ENCODE measurements around the gene DNAJB8.

The DNAJB8 gene

GRCh38 chr3:128466840-128467541 lies at the start of gene DNAJB8:
DNAJB8 (minus strand) TSS chr3:128466890; CDS start chr3:128463245, 3,645 bp downstream.
- DNase-seq, result no peak

DNA sequence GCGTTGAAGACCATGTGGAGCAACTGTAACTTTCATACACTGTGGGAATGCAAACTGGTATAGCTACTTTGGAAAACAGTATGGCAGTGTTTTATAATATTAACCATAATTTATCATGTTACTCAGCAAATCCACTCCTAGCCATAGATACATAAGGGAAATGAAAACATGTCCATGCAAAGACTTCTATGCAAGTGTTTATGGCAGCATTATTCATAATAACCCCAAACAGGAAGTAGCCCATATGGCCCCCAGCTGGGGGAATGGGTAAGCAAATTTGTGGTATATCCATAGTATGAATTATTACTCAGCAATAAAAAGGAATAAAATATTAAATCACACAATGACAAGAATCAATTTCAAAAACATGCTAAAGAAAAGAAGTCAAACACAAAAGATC lies 49.3 kb upstream of the DNAJB8 start:
- DNase-seq, result no peak

GRCh38 chr3:128508852-128509251 lies 42.2 kb upstream of the DNAJB8 start:
- no peak for DNase-seq

GRCh38 chr3:128506754-128507153 lies 40.1 kb upstream of the DNAJB8 start:
- DNase-seq, result no peak

DNA sequence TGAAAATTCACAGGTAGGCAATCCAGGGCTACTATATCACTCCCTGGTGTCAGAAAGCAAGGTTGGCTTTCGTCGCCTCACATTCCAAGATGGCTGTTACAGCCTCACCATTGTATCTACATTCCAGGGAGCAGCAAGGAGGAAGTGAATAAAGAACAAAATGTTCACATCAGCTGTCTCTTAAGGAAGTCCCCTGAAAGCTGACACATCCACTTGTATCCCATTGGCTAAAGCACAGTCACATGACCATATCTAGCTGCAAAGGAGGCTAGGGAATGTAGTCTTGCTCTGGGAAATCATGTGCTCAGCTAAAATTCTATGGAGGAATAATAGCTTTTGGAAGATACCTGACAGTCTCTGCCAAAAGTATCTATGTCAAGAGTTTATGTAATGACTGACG lies 39.1 kb upstream of the DNAJB8 start:
- DNase-seq, result no peak

GRCh38 chr3:128504963-128505730 lies 38.5 kb upstream of the DNAJB8 start:
- no peak for DNase-seq

DNA sequence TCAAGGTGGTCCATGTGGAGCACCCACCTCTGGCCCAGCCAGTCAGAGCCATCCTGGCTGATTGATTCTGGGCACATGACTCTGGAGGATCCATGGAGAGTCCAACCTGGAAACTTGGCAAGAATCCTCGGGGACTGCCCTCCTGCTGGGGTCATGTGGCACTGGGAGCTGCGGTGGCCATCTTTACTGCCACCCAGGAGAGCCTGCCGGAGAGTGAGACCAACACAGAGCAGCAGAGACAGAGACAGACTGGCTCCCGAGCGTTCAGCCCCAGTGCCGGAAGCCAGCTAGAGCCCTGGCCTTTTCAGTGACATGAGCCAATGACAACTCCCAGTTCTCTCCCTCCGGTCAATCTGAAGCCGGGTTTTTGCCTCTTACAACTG lies 37.8 kb upstream of the DNAJB8 start:
- DNase-seq, result no peak

DNA sequence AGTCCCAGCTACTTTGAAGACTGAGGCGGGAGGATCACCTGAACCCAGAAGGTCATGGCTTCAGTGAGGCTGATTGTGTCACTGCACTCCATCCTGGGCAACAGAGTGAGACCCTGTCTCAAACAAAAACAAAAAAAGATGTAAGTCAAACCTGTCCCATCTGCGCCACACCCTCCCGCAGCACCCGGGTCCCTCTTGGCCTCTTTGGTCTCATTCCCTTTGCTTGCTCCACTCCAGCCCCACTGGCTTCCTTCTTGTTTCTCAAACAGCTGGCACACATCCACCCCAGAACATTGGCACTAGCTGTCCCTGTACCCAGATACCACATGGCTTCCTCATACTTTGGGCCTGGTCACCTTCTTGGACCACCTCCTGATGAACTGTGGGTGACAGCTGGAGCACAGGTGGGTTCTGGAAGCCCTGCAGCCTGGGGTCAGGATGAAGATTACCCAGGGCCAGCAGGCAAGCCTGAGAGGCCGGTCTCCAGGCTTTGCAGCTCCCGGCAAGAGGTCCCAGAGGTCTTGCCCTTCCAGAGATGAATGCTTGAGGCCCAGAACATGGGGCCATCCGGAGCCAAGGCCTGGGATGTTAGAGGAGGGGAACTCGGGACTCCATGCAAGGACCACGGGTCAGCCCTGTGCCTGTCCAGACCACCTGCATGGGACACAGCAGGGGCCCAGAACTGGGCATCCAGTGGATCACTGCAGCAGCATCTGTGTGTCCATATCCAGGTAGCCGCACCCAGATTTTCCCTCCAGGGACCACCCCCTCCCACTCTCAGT lies 37.3 kb upstream of the DNAJB8 start:
- no peak for DNase-seq

- no peak for DNase-seq
Measured at GRCh38 chr3:128503164-128503651, 36.5 kb upstream of the DNAJB8 start.

DNA sequence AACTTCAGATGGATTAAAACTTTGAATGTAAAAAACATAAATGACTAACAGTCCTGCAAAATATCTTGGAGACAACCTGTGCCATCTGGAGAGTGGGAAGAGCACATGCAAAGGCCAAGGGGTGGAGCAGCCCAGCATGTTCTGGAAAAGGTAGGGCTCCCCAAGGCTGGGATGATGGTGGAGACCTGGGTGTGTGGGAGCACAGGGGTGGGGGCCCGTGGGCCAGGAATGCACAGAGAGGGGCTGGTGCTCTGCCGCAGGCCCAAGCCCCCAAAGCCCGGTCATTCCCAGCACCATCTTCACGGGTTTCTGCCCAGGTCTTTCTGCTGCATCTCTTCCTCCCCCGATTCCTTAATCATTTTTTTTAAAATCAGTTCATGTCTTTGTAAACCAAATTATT lies 36.0 kb upstream of the DNAJB8 start:
- DNase-seq, result no peak

DNA sequence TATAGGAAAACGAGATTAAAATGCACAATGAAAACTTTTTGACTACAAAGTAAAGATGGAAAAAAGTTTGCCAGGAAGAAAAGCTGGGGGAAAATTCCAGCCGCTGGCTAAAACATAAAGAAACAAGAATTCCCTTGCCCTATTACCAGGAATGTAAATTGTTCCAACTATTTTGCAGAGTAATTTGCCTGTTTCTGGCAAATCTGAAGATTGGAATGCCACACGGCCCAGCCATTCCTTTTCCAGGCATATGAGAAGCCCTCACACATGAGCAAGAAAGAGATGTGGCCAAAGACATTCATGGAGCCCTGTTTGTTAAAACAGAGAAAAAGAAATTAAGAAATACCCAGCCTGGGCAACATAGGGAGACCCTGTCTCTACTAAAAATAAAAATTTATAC lies 34.7 kb upstream of the DNAJB8 start:
- no peak for DNase-seq

DNA sequence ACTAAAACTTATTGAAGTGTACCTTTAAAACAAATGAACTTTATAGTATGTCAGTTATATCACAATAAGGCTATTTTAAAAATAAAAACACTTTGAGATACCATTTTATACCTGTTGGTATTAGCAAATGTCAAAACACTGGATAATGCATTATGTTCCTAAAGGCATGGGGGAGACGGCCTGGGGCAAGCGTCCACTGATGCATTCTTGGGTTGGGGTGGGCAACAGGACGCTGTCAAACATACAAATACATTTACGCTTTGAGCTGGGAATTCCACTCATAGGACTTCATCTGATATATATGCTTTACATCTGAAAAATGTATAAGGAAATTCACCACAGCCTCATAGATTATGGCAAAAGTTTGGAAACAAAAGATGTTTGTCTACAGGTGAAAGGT lies 33.9 kb upstream of the DNAJB8 start:
- no peak for DNase-seq

GRCh38 chr3:128499724-128500275 lies 33.1 kb upstream of the DNAJB8 start:
- DNase-seq, result no peak

DNA sequence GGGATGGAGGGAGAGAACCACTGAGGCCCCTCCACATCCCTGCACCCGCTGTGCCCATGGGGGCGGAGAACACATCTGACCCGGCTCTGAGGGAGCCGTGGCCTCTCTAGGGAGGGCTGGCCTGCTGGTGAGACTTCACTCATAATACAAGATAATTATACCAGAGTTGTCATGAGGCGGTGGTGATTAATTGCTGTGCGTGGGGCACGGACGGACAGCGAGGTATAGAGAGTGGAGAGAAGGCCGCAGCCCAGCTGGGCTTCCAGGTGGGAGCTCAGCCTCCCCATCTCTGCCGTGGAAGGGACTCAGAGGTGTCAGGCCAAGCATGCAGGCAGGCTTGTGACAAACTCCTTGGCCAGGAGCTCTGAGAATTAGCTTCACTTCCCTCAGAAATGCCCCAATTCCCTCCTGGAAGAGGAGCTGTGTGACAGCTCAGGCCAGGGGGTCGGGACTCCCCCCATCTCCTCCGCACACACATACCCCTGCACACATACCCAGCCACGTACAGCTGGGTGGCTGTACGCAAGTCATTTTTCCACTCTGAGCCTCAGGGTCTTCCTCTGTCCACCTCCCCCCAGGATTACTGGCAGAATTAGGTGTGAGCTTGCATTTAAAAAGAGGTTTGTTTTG lies 32.3 kb upstream of the DNAJB8 start:
- DNase-seq, result no peak

DNA sequence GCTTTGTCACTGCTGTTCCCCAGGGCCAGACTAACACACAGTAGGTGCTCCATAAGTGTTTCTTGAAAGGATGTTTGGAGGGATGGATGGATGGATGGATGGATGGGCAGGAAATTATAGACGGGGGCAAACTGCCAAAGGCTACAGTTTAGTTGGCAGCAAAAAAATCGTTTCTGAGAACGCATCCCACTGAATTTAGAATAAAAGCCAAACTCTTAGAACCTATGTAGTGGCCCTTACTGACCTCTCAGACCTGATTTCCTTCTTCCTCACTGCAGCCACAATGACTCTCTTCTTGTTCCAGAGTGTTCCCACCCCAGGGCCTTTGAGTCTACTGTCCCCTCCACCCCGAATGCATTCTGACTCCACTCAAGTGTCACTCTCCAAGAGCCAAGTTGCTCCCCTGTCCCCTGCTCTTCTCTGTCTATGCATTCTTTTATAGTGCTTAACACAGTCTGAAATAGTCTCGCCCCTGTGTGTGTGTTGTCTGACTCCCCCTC lies 31.5 kb upstream of the DNAJB8 start:
- DNase-seq, result no peak

DNA sequence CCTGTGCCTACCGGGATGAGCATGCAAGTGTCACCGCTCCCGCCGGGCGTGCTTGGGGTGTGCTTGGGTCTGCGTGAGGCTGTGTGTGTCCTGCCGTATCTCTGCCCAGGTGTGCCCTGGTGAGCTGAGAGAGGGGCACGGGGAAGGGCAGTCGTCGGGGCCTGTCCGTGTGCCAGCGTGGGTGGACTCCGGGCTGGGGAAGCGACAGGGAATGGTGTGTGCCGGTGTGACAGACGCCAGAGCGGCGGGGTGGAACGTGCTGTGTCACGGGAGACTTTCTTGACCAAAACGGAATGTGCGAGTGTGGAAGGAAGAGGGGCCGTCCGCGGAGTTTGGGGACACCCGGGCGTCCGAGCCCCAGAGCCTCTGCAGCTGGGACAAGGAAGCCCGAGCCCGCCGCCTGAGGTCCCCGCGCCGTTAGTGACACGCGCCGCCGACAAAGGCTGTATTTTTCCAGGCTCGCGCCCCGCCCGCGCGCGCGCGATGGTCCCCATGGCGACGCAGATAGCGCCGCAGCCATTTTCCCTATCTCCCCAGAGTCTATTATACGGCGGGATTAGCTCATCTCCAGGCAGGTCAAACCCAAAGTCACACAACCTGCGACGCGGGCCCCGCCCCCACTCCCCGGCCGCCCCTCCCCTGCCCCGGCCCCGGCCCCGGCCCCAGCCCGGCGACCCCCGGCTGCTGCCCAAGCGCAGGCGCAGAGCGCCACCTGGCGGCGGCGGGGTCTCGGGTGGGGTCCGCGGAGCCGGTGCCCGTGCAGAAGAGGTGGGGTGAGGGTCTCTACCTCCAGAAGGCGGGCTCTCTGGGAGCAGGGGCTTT lies 30.8 kb upstream of the DNAJB8 start:
- peak; percentile 73 for DNase-seq

GRCh38 chr3:128496602-128497304 lies 30.1 kb upstream of the DNAJB8 start:
- no peak for DNase-seq

GRCh38 chr3:128496019-128496601 lies 29.4 kb upstream of the DNAJB8 start:
- no peak for DNase-seq

- DNase-seq, result no peak
Measured at GRCh38 chr3:128495435-128495970, 28.8 kb upstream of the DNAJB8 start.

DNA sequence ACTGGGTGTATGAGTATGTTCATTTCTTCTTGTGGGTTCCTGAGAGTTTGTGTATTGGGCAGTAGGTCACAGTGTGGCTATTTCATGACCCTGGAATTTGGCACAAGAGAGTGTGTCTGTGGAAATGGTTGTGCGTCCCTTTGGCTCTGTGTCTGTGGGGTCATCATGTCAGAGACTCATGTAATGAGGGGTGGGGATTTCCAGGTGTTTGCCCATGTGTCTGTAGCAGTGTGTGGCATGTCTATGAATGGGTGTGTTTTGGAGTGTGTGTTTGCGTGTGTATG lies 27.6 kb upstream of the DNAJB8 start:
- DNase-seq, result no peak

Measured in stimulated activated CD4-positive, alpha-beta T cell treated with anti-CD3 and anti-CD28 coated beads, Interleukin-12 subunit alpha, Interleukin-12 subunit beta, amount 100 ng/mL, for 4 hours (primary cell).